Neural crest cell (in vitro differentiated cells): Measurements from ENCODE around the gene INPP5J. TPM values are rescaled to one million over a fixed set of nuclear protein-coding genes. Genes with fewer than 3 reads are reported as not detected.
A peak's percentile ranks its signal among the peaks of the same experiment; 100 is the strongest.

Experiments used
- DNase-seq: peaks from one replicate; pipeline ENCODE4 v3.0.0; 2021; ENCODE audit warnings: low read depth, mixed read lengths, low spot score
- H3K27ac Mint-ChIP-seq: one replicate; pipeline ENCODE4 v1.8.0; 2021; ENCODE audit warnings: mild to moderate bottlenecking, mixed read lengths; ENCODE audit not compliant: unreplicated experiment
- H3K27me3 Mint-ChIP-seq: 2 replicates; pipeline ENCODE4 v1.8.0; 2021; ENCODE audit warnings: low read depth, mild to moderate bottlenecking, mixed read lengths
- H3K36me3 Mint-ChIP-seq: 2 replicates; pipeline ENCODE4 v1.8.0; 2021; ENCODE audit warnings: low read depth, mild to moderate bottlenecking, mixed read lengths
- H3K4me1 Mint-ChIP-seq: 2 replicates; pipeline ENCODE4 v1.8.0; 2021; ENCODE audit warnings: mixed read lengths
- H3K4me3 Mint-ChIP-seq: one replicate; pipeline ENCODE4 v1.8.0; 2021; ENCODE audit warnings: mild to moderate bottlenecking, mixed read lengths
- H3K9me3 Mint-ChIP-seq: 2 replicates; pipeline ENCODE4 v1.8.0; 2021; ENCODE audit warnings: mixed read lengths
- total RNA-seq: library from RNA; stranded (reverse); gene quantifications from 2 replicates; pipeline ENCODE4 v1.2.1, GENCODE V29; 2021
- TF ChIP-seq, protein P1 (sequence below): fragments of 200-600 bp; sonication (generic); conservative IDR thresholded peaks from 2 replicates; pipeline ENCODE4 v1.5.0; 2021; ENCODE audit warnings: antibody characterized with exemption, mild to moderate bottlenecking

The INPP5J gene
- total RNA-seq, 1 donor from 2014 or later, result 4.7 TPM

DNA sequence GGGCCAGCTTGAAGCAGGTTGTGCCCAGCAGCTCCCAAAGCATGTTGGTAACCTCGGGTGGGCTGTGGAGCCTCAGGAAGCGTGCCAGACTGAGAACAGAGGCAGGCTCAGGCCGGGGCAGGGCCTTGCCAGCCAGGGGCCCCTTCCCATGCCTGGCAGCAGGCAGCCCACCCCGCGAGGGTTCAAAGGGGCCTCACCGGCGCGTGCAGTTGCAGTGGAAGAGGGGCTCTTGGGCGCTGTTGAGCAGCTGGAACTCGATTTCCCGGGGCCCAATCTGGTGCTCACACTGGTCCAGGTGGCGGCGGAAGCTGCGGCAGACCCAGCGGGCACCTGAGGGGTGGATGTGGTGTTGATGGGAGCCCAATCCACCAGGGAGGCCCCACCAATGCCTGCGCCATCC lies 13.9 kb downstream of the INPP5J start:
- no peaks in the 10 kb centered on the region for H3K36me3 Mint-ChIP-seq
- no peaks in the 10 kb centered on the region for H3K27me3 Mint-ChIP-seq
- no peak overlapping the region for H3K27ac Mint-ChIP-seq
- peaks cover 30% of the 10 kb centered on the region for H3K4me1 Mint-ChIP-seq
- TF ChIP-seq, protein P1, sequence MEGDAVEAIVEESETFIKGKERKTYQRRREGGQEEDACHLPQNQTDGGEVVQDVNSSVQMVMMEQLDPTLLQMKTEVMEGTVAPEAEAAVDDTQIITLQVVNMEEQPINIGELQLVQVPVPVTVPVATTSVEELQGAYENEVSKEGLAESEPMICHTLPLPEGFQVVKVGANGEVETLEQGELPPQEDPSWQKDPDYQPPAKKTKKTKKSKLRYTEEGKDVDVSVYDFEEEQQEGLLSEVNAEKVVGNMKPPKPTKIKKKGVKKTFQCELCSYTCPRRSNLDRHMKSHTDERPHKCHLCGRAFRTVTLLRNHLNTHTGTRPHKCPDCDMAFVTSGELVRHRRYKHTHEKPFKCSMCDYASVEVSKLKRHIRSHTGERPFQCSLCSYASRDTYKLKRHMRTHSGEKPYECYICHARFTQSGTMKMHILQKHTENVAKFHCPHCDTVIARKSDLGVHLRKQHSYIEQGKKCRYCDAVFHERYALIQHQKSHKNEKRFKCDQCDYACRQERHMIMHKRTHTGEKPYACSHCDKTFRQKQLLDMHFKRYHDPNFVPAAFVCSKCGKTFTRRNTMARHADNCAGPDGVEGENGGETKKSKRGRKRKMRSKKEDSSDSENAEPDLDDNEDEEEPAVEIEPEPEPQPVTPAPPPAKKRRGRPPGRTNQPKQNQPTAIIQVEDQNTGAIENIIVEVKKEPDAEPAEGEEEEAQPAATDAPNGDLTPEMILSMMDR, result no peak
- no peaks in the 10 kb centered on the region for H3K9me3 Mint-ChIP-seq
- no peak for DNase-seq
- no peak overlapping the region for H3K4me3 Mint-ChIP-seq

DNA sequence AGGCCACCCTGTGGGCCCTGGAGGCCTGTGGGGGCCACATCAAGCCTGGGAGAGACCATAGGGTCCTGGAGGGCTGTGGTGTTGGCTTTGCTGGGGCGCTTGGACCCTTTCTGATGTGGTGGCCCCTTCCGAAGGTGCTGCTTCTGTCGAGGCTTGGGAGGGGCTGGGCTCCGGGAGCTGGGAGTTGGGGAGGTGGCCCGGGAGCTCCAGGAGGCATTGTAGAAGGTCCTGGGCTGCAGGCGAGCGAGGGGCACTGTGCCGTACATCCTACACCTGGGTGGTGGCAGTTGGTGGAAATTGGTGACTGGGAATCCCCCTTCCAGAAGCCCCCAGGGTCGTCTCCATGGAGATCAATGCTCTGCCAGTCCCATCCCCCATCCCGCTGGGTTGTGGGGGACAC lies 15.0 kb downstream of the INPP5J start:
- Mint-ChIP-seq H3K27ac (no peak overlapping the region), H3K27me3 (no peaks in the 10 kb centered on the region)

DNA sequence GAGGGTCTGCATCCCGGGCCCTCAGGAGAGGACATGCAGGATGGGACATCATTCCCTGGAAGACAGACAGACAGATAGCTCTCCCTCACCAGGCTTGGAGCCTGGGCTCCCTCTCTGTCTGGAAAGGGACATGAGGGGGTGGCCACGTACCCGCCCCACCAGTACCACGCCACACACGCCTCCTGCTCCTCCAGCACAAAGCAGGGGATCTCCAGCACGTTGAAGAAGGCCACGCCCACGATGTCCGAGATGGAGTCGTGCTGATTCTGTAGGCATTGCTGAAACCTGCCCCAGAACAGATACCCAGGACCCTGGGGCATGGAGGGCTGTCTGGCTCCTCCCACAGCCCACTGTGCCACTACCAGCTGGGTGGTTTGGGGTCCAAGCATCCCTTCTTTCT lies 15.4 kb downstream of the INPP5J start:
- H3K27me3 Mint-ChIP-seq, result no peaks in the 10 kb centered on the region
- H3K9me3 Mint-ChIP-seq, result no peaks in the 10 kb centered on the region
- no peak overlapping the region for H3K27ac Mint-ChIP-seq
- H3K36me3 Mint-ChIP-seq, result no peaks in the 10 kb centered on the region
- peak overlapping the region; percentile 74 for H3K4me3 Mint-ChIP-seq
- TF ChIP-seq, protein P1, result no peak
- peaks cover 30% of the 10 kb centered on the region for H3K4me1 Mint-ChIP-seq
- DNase-seq, result no peak

More for the DNA sequence above, 15.0 kb downstream of the INPP5J start:
- no peak overlapping the region for H3K4me3 Mint-ChIP-seq
- H3K4me1 Mint-ChIP-seq, result peaks cover 30% of the 10 kb centered on the region
- no peaks in the 10 kb centered on the region for H3K9me3 Mint-ChIP-seq
- no peaks in the 10 kb centered on the region for H3K36me3 Mint-ChIP-seq
- TF ChIP-seq, protein P1, result no peak
- no peak for DNase-seq

DNA sequence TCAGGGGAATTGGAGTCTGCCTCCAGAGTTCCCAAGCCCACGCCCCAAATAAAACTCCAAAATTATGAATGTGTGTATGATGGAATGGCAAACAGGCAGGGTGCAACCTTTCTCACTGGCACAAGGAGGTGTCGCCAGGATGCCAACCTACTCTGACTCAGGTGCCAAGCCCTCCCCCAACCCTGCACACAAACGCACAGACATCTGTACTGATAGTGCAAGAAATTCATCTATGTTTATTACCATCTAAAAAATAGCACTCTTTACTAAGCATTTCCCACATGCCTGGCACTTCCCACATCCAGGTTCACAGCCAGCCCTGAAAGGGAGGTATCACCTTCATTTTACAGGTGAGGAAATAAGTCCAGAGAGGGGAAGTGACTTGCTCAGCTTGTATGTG lies 16.3 kb downstream of the INPP5J start:
- TF ChIP-seq, protein P1, result no peak
- Mint-ChIP-seq H3K4me1 (peaks cover 30% of the 10 kb centered on the region), H3K9me3 (no peaks in the 10 kb centered on the region), H3K36me3 (no peaks in the 10 kb centered on the region), H3K27me3 (no peaks in the 10 kb centered on the region), H3K27ac (no peak overlapping the region), H3K4me3 (peak overlapping the region; percentile 91)
- DNase-seq, result no peak

DNA sequence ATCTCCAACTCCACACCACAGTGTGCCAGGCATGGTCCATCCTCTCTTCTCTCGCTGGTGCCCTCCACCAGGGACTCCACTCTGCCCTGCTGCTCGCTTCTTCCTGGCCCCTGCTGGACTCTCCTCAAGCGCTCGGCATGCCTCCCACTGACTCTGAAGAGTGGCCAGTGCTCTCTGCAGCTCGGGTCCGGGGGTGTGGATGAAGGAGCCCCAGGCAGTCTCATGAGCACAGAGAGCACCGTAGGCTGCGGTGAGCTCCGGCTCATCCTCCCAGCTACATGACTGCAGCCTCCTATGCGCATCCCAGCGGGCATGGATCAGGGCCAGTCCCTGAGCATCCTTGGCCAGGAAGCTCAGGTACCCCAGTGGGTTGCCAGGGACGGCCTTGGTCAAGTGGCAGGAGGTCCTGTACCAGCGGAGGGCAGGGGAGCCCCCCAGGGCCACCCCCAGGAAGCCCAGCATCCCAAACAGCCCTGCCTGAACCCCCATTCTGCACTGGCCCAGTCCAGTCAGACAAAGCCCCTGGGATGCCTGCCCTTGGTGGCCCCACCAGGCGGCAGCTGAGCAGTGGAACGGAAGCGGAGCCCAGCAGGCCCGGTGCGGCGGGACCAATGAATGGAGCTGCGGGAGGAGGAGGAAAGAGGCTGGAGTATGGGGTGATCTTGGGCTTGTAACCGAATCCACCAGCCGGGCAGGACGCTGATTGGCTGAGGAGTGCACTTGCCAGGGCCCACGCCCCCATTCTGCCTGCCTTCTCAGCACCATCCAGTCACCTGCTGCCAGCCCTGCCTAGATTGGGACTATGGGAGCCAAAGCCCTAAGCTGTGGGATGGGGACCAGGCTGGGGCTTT lies 17.3 kb downstream of the INPP5J start, which contains the start of gene PLA2G3:
Gene PLA2G3, minus strand, starts transcription at position 643 of the 851 bp plus-strand sequence. Its CDS starts 154 bp downstream, at position 489.
- peaks cover 30% of the 10 kb centered on the region for H3K4me1 Mint-ChIP-seq
- H3K9me3 Mint-ChIP-seq, result peaks cover under 1% of the 10 kb centered on the region
- peak; percentile 76 for DNase-seq
- no peaks in the 10 kb centered on the region for H3K27me3 Mint-ChIP-seq
- peak within 1 kb of the TSS; percentile 91 for H3K4me3 Mint-ChIP-seq
- peak within 1 kb of the TSS; percentile 93 for H3K27ac Mint-ChIP-seq
- TF ChIP-seq, protein P1, result no peak
- no peaks in the 10 kb centered on the region for H3K36me3 Mint-ChIP-seq
